MCF 10A (cell line): ENCODE data around the gene VARS1. TPM values are rescaled to one million over a fixed set of nuclear protein-coding genes. Genes with fewer than 3 reads are reported as not detected.
"Not testable (repeated sequence)": the region's sequence is repeated elsewhere in the genome, so short reads cannot be mapped to it uniquely, and the experiment has no call there.

Source experiments
- BruUV-seq: library from RNA; stranded (reverse); fragments of 400-500 nt; replicated peaks from 2 replicates; lab custom pipeline; 2021; lab: Mats Ljungman, UMichigan
- CTCF ChIA-PET: fragments of 300-600 bp; sonication (Branson Sonifier 250); formaldehyde crosslinking; extraction: SDS; loops from one replicate; lab custom pipeline; 2021; ENCODE audit warnings: antibody characterized with exemption, inconsistent platforms; lab: Yijun Ruan, JAX
- POLR2A ChIA-PET: fragments of 300-600, 350-650 bp; sonication (Branson Sonifier 250); formaldehyde crosslinking; extraction: SDS; loops from one replicate; lab custom pipeline; 2020; ENCODE audit warnings: antibody characterized with exemption, inconsistent platforms; lab: Yijun Ruan, JAX
- DNase-seq: peaks from one replicate; pipeline ENCODE4 v3.0.0-alpha.2; 2018; ENCODE audit not compliant: unreplicated experiment
- H3K27ac Mint-ChIP-seq: one replicate; pipeline ENCODE4 v1.8.0; 2022; ENCODE audit warnings: mild to moderate bottlenecking, low read depth, mixed read lengths; ENCODE audit not compliant: unreplicated experiment
- H3K27me3 Mint-ChIP-seq: one replicate; pipeline ENCODE4 v1.8.0; 2022; ENCODE audit warnings: mixed read lengths; ENCODE audit not compliant: insufficient read depth, unreplicated experiment
- H3K36me3 Mint-ChIP-seq: one replicate; pipeline ENCODE4 v1.8.0; 2022; ENCODE audit warnings: mild to moderate bottlenecking, moderate library complexity, mixed read lengths; ENCODE audit not compliant: insufficient read depth, unreplicated experiment
- H3K4me1 Mint-ChIP-seq: one replicate; pipeline ENCODE4 v1.8.0; 2022; ENCODE audit warnings: mixed read lengths; ENCODE audit not compliant: insufficient read depth, unreplicated experiment
- H3K4me3 Mint-ChIP-seq: one replicate; pipeline ENCODE4 v1.8.0; 2022; ENCODE audit warnings: mild to moderate bottlenecking, moderate library complexity, mixed read lengths; ENCODE audit not compliant: unreplicated experiment
- H3K9me3 Mint-ChIP-seq: one replicate; pipeline ENCODE4 v1.8.0; 2022; ENCODE audit warnings: mixed read lengths; ENCODE audit not compliant: unreplicated experiment
- intact Hi-C: fragments of 100-400 bp; cut with micrococcal nuclease; formaldehyde crosslinking; loops from 2 replicates; pipeline ENCODE4 v1.14.1; 2022
- total RNA-seq: library from RNA; stranded (reverse); gene quantifications from 2 replicates; pipeline ENCODE4 v1.2.3, GENCODE V29; 2022
- TF ChIP-seq, protein P1 (sequence below): fragments of 200-600 bp; IDR thresholded peaks from one replicate; pipeline ENCODE4 v1.8.0; 2022; ENCODE audit warnings: antibody characterized with exemption, mild to moderate bottlenecking; ENCODE audit not compliant: unreplicated experiment

The VARS1 gene
- total RNA-seq, 1 experiment from 2014 or later, result 200 TPM

DNA sequence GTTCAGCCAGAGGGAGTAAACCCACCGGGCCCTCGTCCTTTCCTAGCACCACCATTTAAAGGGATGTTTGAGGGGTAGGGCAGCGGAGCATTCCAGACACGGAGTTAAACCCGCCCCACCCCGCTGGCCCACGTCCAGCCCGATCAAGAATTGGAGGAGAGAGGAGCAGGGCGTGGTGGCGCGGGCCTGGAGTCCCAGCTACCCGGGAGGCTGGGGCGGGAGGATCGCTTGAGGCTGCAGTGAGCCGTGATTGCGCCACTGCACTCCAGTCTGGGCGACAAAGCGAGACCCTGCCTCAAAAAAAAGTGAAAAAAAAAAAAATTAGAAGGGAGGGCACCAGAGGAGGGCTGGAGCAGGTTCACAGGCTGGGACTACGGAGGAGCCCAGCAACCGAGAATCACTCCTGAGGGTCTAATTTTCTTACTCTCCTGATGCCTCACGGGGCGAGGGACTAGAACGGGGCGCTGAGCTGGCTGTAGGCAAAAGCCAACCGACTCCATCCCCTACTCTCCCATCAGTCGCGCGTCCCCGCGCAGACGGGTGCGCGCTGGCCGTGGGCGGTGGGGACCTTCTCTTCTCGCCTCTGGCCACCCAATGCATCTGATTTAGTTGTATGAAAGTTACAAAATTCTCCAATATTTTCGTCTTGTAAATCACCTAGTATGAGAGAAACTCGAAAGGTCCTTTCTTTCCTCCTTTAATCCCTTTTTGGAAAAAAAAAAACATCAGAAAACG lies 25.9 kb upstream of the VARS1 start:
- POLR2A ChIA-PET, result interaction anchor here (0.6 to 11.3 kb wide), 26 partner anchors 9 to 1445 kb away, joined by 3 to 202 read pairs (median 7); partner anchors contain the start of genes ABHD16A, BAG6, C6orf47 and CLIC1
- TF ChIP-seq, protein P1, sequence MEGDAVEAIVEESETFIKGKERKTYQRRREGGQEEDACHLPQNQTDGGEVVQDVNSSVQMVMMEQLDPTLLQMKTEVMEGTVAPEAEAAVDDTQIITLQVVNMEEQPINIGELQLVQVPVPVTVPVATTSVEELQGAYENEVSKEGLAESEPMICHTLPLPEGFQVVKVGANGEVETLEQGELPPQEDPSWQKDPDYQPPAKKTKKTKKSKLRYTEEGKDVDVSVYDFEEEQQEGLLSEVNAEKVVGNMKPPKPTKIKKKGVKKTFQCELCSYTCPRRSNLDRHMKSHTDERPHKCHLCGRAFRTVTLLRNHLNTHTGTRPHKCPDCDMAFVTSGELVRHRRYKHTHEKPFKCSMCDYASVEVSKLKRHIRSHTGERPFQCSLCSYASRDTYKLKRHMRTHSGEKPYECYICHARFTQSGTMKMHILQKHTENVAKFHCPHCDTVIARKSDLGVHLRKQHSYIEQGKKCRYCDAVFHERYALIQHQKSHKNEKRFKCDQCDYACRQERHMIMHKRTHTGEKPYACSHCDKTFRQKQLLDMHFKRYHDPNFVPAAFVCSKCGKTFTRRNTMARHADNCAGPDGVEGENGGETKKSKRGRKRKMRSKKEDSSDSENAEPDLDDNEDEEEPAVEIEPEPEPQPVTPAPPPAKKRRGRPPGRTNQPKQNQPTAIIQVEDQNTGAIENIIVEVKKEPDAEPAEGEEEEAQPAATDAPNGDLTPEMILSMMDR, result no peak
- Mint-ChIP-seq H3K36me3 (no peaks in the 10 kb centered on the region), H3K27ac (peak overlapping the region; percentile 99), H3K4me3 (peak overlapping the region; percentile 91), H3K9me3 (no peaks in the 10 kb centered on the region), H3K27me3 (no peaks in the 10 kb centered on the region), H3K4me1 (peaks cover 29% of the 10 kb centered on the region)
- CTCF ChIA-PET, result interaction anchor here (1.6 kb wide), 1 partner anchor 14 kb away, joined by 3 read pairs; no protein-coding TSS in a partner anchor
- intact Hi-C loops, result no loop called here
- DNase-seq, result peak; percentile 77
- BruUV-seq, result TSS peak; percentile 38

DNA sequence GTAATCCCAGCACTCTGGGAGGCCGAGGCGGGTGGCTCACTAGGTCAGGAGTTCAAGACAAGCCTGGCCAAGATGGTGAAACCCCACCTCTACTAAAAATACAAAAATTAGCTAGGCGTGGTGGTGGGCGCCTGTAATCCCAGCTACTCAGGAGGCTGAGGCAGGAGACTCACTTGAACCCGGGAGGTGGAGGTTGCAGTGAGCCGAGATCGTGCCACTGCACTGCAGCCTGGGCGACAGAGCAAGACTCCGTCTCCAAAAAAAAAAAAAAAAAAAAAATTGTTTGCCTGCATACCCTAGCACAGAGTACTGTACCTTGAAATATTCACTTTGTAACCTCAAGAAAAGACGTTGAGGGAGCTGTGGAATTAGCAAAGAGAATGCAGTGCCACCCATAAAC lies 24.8 kb upstream of the VARS1 start:
- Mint-ChIP-seq H3K4me1 (peaks cover 26% of the 10 kb centered on the region), H3K4me3 (peak overlapping the region; percentile 89)
- intact Hi-C loops, H3K36me3 Mint-ChIP-seq, DNase-seq, H3K27me3 Mint-ChIP-seq, H3K27ac Mint-ChIP-seq, H3K9me3 Mint-ChIP-seq, BruUV-seq: not testable (repeated sequence)
- CTCF ChIA-PET, result interaction anchor here (0.6 to 0.7 kb wide), 3 partner anchors 30 to 103 kb away, joined by 3 to 6 read pairs (median 3); no protein-coding TSS in a partner anchor
- POLR2A ChIA-PET, result interaction anchor here (1.4 to 11.3 kb wide), 5 partner anchors 14 to 168 kb away, joined by 4 to 202 read pairs (median 46); partner anchors contain the start of genes BAG6, CLIC1, LSM2 and VARS1

DNA sequence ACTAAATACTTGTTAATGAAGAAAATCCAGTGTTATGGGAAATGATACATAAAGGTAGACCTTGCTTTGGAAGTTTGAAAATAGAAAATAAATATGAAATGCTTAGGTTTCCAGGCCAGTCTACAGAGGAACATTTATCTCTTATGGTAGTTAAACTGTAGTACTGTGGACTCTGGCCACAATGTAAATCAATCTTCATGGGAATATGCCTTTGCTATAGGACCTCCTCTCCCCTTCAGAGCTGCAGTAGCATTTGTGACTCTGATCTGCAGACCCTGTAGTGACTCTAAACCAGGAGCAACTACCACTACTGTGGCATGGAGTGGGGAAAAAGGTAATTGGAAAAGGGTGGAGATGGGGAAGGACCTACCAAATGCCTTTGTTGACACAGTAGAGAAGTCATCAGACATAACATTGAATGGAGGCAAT lies 24.3 kb upstream of the VARS1 start:
- Mint-ChIP-seq H3K9me3 (no peaks in the 10 kb centered on the region), H3K27me3 (no peaks in the 10 kb centered on the region), H3K36me3 (peaks cover 5% of the 10 kb centered on the region), H3K4me1 (peaks cover 23% of the 10 kb centered on the region), H3K27ac (no peak overlapping the region), H3K4me3 (peak overlapping the region; percentile 89)
- no peak for DNase-seq
- ChIA-PET CTCF (interaction anchor here (0.6 to 0.7 kb wide), 4 partner anchors 74 to 330 kb away, joined by 3 read pairs; no protein-coding TSS in a partner anchor), POLR2A (interaction anchor here (1.4 to 11.3 kb wide), 7 partner anchors 7 to 168 kb away, joined by 4 to 202 read pairs (median 42); partner anchors contain the start of genes ABHD16A, BAG6, CLIC1 and HSPA1B)
- BruUV-seq, result no TSS peak
- TF ChIP-seq, protein P1, result no peak
- intact Hi-C loops, result no loop called here

DNA sequence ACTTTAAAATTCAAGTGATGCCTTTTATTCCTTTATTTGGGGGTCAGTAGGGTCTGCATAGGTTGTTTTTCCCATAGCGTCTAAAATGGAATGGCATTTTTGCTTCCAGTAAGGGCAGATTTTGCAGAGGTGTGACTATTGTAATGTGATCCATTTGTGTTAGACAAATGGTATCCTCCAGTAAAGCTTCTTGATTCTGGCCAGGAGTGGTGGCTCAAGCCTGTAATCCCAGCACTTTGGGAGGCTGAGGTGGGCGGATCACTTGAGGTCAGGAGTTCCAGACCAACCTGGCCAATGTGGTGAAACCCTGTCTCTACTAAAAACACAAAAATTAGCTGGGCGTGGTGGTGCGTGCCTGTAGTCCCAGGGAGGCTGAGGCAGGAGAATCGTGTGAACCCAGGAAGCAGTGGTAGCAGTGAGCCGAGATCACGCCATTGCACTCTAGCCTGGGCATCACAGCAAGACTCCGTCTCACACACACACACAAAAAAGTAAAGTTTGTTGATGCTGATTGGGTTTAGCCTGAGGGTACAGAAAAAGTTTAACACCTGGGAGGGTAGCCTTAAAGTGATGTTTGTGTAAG lies 22.5 kb upstream of the VARS1 start:
- BruUV-seq, H3K27me3 Mint-ChIP-seq, intact Hi-C loops, H3K36me3 Mint-ChIP-seq, H3K9me3 Mint-ChIP-seq: not testable (repeated sequence)
- ChIA-PET CTCF (interaction anchor here (1.0 kb wide), 1 partner anchor 11 kb away, joined by 4 read pairs; the partner anchor contains the start of gene LSM2), POLR2A (interaction anchor here (0.6 to 11.3 kb wide), 16 partner anchors 9 to 740 kb away, joined by 3 to 202 read pairs (median 5); partner anchors contain the start of genes ABHD16A, DDAH2, DDX39B and HSPA1B)
- peak overlapping the region; percentile 89 for H3K4me3 Mint-ChIP-seq
- H3K27ac Mint-ChIP-seq, result peak overlapping the region; percentile 71
- peak; percentile 58 for DNase-seq
- H3K4me1 Mint-ChIP-seq, result peaks cover 26% of the 10 kb centered on the region

DNA sequence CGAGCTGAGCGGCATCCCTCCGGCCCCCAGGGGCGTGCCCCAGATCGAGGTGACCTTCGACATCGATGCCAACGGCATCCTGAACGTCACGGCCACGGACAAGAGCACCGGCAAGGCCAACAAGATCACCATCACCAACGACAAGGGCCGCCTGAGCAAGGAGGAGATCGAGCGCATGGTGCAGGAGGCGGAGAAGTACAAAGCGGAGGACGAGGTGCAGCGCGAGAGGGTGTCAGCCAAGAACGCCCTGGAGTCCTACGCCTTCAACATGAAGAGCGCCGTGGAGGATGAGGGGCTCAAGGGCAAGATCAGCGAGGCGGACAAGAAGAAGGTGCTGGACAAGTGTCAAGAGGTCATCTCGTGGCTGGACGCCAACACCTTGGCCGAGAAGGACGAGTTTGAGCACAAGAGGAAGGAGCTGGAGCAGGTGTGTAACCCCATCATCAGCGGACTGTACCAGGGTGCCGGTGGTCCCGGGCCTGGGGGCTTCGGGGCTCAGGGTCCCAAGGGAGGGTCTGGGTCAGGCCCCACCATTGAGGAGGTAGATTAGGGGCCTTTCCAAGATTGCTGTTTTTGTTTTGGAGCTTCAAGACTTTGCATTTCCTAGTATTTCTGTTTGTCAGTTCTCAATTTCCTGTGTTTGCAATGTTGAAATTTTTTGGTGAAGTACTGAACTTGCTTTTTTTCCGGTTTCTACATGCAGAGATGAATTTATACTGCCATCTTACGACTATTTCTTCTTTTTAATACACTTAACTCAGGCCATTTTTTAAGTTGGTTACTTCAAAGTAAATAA lies 21.8 kb upstream of the VARS1 start:
- BruUV-seq, intact Hi-C loops, H3K36me3 Mint-ChIP-seq, H3K27me3 Mint-ChIP-seq, H3K9me3 Mint-ChIP-seq, DNase-seq: not testable (repeated sequence)
- Mint-ChIP-seq H3K4me3 (peak overlapping the region; percentile 89), H3K4me1 (peaks cover 20% of the 10 kb centered on the region), H3K27ac (peak overlapping the region; percentile 71)
- ChIA-PET POLR2A (interaction anchor here (0.6 to 11.3 kb wide), 15 partner anchors 9 to 739 kb away, joined by 3 to 202 read pairs (median 5); partner anchors contain the start of genes DDAH2, DDX39B, HSPA1B and LSM2), CTCF (interaction anchor here (1.0 kb wide), 1 partner anchor 11 kb away, joined by 4 read pairs; the partner anchor contains the start of gene LSM2)
